Activated CD8-positive, alpha-beta T cell treated with anti-CD3 and anti-CD28 coated beads, Interleukin-2, amount 10 ng/mL, durations not matched to agents 7 days and 5 days (primary cell): Measurements from ENCODE around the gene SLIT3. TPM values are rescaled to one million over a fixed set of nuclear protein-coding genes. Genes with fewer than 3 reads are reported as not detected.

Experiments
- ATAC-seq: fragments of 150-1000 bp; cut with Tn5 transposase; one replicate; pipeline ENCODE4 v1.10.0; 2021; ENCODE audit warnings: moderate library complexity
- CTCF ChIA-PET: fragments of 350-600 bp; sonication (Branson Sonifier 250); formaldehyde crosslinking; loops from one replicate; lab custom pipeline; 2021; ENCODE audit warnings: antibody characterized with exemption; lab: Charles Lee
- POLR2A ChIA-PET: fragments of 350-600 bp; sonication (Branson Sonifier 250); formaldehyde crosslinking; loops from one replicate; lab custom pipeline; 2021; ENCODE audit warnings: antibody characterized with exemption; lab: Charles Lee
- DNase-seq: peaks from one replicate; pipeline ENCODE4 v3.0.0-alpha.2; 2020
- H3K27ac Mint-ChIP-seq: one replicate; pipeline ENCODE4 v1.8.0; 2021; ENCODE audit warnings: mild to moderate bottlenecking, mixed read lengths
- H3K27me3 Mint-ChIP-seq: one replicate; pipeline ENCODE4 v1.8.0; 2021; ENCODE audit warnings: low read depth, mixed read lengths
- H3K36me3 Mint-ChIP-seq: one replicate; pipeline ENCODE4 v1.8.0; 2021; ENCODE audit warnings: low read depth, mixed read lengths
- H3K4me1 Mint-ChIP-seq: one replicate; pipeline ENCODE4 v1.8.0; 2021; ENCODE audit warnings: low read depth, mixed read lengths
- H3K4me3 Mint-ChIP-seq: one replicate; pipeline ENCODE4 v1.8.0; 2021; ENCODE audit warnings: mild to moderate bottlenecking, mixed read lengths
- H3K9me3 Mint-ChIP-seq: one replicate; pipeline ENCODE4 v1.8.0; 2022; ENCODE audit warnings: mixed read lengths; ENCODE audit not compliant: insufficient read depth
- total RNA-seq, 2 experiments: library from RNA; stranded (reverse); gene quantifications; one replicate each; pipeline ENCODE4 v1.2.3, GENCODE V29; 2021

Gene SLIT3
- total RNA-seq, 2 experiments from 2014 or later = not detected

DNA sequence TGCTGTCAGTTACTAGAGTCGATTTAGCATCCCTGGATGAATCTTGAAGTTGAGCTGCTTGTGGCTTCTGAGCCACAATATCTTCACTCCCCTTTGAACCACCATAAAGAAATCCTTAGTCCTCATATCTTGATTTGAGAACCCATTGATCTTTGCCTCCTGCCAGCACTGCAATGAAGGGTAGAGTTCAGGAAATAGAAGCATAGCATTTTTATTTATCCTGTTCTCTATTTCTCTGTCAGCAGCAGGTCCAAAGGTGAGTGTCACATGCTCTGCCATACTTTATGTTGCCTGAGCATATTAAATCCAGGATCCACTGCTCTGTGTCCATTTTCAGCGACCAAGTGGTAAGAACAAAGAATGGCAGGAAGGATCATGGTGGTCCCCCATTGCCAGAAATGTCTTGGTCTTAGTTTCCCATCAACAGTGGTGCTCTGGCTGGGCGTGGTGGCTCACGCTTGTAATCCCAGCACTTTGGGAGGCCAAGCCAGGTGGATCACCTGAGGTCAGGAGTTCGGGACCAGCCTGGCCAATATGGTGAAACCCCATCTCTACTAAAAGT is 641.6 kb downstream of the SLIT3 start:
- Mint-ChIP-seq H3K9me3 (no peaks in the 10 kb centered on the region), H3K27me3 (peaks cover 4% of the 10 kb centered on the region), H3K36me3 (no peaks in the 10 kb centered on the region), H3K4me3 (no peak overlapping the region), H3K27ac (no peak overlapping the region), H3K4me1 (no peaks in the 10 kb centered on the region)
- ATAC-seq = no peak
- CTCF ChIA-PET = no interaction called here
- DNase-seq = no peak
- POLR2A ChIA-PET = no interaction called here

DNA sequence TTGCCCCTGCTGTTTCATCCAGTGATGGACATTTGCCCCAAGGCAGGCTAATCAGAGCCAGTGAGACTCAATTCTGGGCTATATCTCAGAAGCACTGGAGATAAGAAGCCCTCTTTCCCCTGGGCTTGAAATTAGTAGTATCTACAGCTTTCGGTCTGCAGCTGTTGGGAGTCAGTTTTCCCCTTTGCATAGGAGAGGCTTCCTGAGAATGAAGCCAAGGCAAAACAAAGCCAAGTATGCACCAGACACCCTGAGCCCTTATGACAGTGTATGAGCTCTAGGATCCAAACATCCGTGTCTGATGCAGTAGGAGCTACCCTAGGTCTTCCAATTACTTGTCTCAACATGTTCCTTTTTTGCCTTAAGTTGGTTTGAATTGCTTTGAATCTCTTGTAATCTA is 642.5 kb downstream of the SLIT3 start:
- CTCF ChIA-PET = no interaction called here

DNA sequence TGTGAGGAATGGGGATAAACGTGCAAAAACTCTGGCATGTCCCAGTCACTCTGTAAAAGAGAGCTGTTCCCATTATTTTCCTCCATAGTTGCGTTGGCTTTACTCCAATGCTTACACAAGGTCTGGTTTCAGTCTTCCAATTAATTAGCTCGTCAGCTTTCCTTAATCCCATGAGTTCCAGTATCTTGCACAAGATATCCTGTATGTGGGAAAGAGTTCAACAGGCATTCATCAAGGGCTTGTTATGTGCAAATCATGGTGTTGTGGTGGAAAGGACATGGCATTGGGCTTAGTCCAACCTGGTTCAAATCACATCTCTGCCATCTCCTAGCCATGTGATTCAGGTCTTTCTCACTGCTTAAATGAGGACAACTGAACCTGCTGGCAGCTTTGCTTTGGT is 644.3 kb downstream of the SLIT3 start:
- Mint-ChIP-seq H3K4me1 (no peaks in the 10 kb centered on the region), H3K27me3 (no peaks in the 10 kb centered on the region), H3K9me3 (no peaks in the 10 kb centered on the region), H3K27ac (no peak overlapping the region), H3K4me3 (no peak overlapping the region), H3K36me3 (no peaks in the 10 kb centered on the region)
- ATAC-seq (no peak), DNase-seq (no peak)
- POLR2A ChIA-PET = no interaction called here
- CTCF ChIA-PET = interaction anchor here (1.0 kb wide), 1 partner anchor 23 kb away, joined by 3 read pairs; no protein-coding TSS in a partner anchor

More for the DNA sequence above, 642.5 kb downstream of the SLIT3 start:
- ATAC-seq (no peak), DNase-seq (no peak)
- H3K4me1 Mint-ChIP-seq = no peaks in the 10 kb centered on the region
- H3K36me3 Mint-ChIP-seq = no peaks in the 10 kb centered on the region
- no peaks in the 10 kb centered on the region for H3K9me3 Mint-ChIP-seq
- H3K27me3 Mint-ChIP-seq = peaks cover 4% of the 10 kb centered on the region
- POLR2A ChIA-PET = no interaction called here
- no peak overlapping the region for H3K27ac Mint-ChIP-seq
- H3K4me3 Mint-ChIP-seq = no peak overlapping the region

DNA sequence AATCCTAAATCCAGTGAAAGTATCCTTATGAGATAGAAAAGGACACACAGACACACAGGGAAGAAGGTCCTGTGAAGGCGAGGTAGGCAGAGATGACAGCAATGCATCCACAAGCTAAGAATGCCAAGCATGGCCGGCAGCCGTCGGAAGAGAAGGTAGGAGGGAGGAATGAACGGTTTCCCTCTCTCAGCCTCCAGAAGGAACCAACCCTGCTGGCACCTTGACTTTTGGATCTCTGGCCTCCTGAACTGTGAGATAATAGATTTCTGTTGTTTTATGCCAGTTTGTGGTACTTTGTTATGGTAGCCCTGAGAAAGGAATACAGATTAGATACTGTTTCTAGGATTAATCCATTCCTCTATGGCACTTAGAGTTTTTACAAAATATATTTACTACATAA is 645.6 kb downstream of the SLIT3 start:
- no peaks in the 10 kb centered on the region for H3K4me1 Mint-ChIP-seq
- POLR2A ChIA-PET = no interaction called here
- no peak for DNase-seq
- H3K27me3 Mint-ChIP-seq = peaks cover 4% of the 10 kb centered on the region
- H3K36me3 Mint-ChIP-seq = no peaks in the 10 kb centered on the region
- H3K9me3 Mint-ChIP-seq = no peaks in the 10 kb centered on the region
- no peak for ATAC-seq
- CTCF ChIA-PET = no interaction called here
- H3K27ac Mint-ChIP-seq = no peak overlapping the region
- no peak overlapping the region for H3K4me3 Mint-ChIP-seq

DNA sequence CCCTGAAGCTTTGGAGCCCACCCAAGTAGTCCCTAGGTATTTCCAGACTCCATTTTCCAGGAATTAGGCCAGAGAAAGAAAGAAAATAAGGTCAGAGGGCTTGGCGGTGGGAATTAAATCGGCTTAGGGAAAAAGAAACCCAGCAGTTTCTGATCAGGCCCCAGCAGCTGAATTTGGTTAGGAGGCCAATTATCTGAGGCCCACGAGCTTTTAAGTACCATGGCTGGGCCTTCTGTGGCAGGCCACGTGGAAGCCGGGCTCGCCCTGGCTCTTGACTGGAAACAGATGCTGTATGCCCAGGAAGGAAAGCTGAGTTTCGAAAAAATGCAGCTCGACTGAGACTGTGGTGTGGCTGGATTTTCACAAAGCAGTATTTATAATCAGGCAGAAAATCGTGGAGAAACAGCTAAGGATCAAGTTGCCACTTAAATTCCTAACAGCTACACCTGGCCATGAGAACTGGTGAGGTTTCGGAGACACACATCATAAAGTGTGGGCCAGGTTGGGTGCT is 646.7 kb downstream of the SLIT3 start:
- H3K9me3 Mint-ChIP-seq = no peaks in the 10 kb centered on the region

DNA sequence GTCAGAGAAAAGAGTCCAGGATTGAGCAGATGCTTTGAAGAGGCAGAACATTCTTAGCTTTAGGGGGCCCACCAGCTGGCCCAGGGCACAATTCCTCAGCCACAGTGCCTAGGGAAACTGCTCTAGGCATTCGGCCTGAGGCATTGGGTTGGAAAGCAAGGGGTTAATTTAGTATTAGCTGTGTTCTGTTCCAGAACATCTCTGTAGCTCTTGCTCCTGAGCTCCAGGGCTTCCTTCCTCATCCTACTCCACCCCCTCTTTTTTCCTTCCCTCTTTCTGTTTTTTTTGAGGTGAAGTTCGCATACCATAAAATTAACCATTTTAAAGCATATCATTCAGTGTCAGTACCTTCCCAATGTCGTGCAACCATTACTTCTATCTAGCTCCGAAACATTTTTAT is 647.3 kb downstream of the SLIT3 start:
- Mint-ChIP-seq H3K9me3 (no peaks in the 10 kb centered on the region), H3K36me3 (no peaks in the 10 kb centered on the region), H3K4me1 (no peaks in the 10 kb centered on the region), H3K27ac (no peak overlapping the region), H3K4me3 (no peak overlapping the region), H3K27me3 (peaks cover 7% of the 10 kb centered on the region)
- ATAC-seq = no peak
- DNase-seq = no peak
- CTCF ChIA-PET = no interaction called here
- POLR2A ChIA-PET = no interaction called here

More for the DNA sequence above, 646.7 kb downstream of the SLIT3 start:
- no peak for DNase-seq
- ATAC-seq = no peak
- no peak overlapping the region for H3K4me3 Mint-ChIP-seq
- ChIA-PET POLR2A (no interaction called here), CTCF (no interaction called here)
- H3K36me3 Mint-ChIP-seq = no peaks in the 10 kb centered on the region
- no peaks in the 10 kb centered on the region for H3K4me1 Mint-ChIP-seq
- peaks cover 7% of the 10 kb centered on the region for H3K27me3 Mint-ChIP-seq
- H3K27ac Mint-ChIP-seq = no peak overlapping the region

DNA sequence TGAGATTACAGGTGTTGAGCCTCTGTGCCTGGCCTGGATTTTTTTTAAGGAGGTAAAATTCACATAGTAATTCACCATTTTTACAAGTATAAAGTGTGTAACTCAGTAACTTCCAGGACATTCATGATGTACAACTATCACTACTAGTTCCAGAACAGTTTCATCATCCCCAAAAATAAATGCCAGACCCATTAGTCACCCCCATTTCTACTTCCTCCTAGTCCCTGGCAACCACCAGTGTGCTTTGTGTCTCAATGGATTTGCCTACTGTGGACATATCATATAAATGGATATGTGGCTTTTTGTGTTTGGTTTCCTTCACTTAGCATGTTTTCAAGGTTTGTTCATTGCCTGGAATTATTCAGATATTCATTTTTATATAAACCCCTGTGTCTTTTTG is 649.3 kb downstream of the SLIT3 start:
- Mint-ChIP-seq H3K4me3 (no peak overlapping the region), H3K27ac (no peak overlapping the region), H3K27me3 (peaks cover 7% of the 10 kb centered on the region), H3K36me3 (no peaks in the 10 kb centered on the region), H3K9me3 (no peaks in the 10 kb centered on the region), H3K4me1 (no peaks in the 10 kb centered on the region)
- POLR2A ChIA-PET = no interaction called here
- no peak for DNase-seq
- CTCF ChIA-PET = no interaction called here
- no peak for ATAC-seq

DNA sequence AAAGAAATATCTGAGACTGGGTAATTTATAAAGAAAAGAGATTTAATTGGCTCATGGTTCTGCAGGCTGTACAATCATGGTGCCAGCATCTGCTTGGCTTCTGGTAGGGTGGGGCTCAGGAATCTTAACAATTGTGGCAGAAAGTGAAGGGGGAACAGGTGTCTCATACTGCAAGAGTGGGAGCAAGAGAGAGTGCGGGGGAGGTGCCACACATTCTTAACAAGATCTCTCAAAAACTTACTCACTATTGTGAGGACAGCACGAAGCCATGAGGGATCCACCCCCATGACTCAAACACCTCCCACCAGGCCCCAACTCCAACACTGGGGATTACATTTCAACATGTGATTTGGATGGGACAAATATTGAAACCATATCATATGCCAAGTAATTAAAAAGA is 651.6 kb downstream of the SLIT3 start:
- Mint-ChIP-seq H3K27ac (no peak overlapping the region), H3K27me3 (peaks cover 7% of the 10 kb centered on the region), H3K4me3 (no peak overlapping the region), H3K9me3 (no peaks in the 10 kb centered on the region), H3K4me1 (no peaks in the 10 kb centered on the region), H3K36me3 (no peaks in the 10 kb centered on the region)
- CTCF ChIA-PET = no interaction called here
- DNase-seq = no peak
- POLR2A ChIA-PET = no interaction called here
- no peak for ATAC-seq

DNA sequence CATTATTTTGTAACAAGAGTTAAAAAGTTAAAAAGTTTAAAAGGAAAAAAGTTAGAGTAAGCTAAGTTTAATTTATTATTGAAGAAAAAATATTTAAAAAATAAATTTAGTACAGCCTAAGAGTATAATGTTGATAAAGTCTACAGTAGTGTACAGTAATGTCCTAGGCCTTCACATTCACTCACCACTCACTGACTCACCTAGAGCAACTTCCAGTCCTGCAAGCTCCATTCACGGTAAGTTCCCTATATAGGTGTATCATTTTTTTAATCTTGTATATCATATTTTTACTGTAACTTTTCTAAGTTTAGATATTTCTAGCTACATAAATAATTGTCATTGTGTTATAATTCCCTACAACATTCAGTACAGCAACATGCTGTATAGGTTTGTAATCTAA is 652.4 kb downstream of the SLIT3 start:
- Mint-ChIP-seq H3K36me3 (no peaks in the 10 kb centered on the region), H3K27me3 (peaks cover 7% of the 10 kb centered on the region), H3K9me3 (no peaks in the 10 kb centered on the region), H3K27ac (no peak overlapping the region), H3K4me1 (no peaks in the 10 kb centered on the region), H3K4me3 (no peak overlapping the region)
- DNase-seq (no peak), ATAC-seq (no peak)
- POLR2A ChIA-PET = no interaction called here
- CTCF ChIA-PET = no interaction called here

DNA sequence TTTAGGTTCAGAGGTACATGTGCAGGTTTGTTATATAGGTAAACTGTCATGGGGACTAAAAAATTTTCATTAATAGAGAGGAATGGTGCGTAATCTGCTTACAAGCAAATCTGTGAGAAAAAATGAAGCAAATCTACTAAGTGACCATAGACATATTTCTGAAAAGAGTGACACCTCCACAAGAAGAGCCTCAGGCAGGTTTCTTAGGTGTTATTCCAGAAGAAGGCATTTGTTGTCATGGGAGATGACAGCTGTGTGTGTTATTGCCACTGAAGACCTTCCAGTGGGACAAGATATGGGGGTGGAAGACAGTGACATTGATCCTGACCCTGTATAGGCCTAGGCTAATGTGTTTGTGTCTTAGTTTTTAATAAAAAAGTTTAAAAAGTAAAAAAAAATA is 652.9 kb downstream of the SLIT3 start:
- no peak overlapping the region for H3K4me3 Mint-ChIP-seq
- H3K36me3 Mint-ChIP-seq = no peaks in the 10 kb centered on the region
- ChIA-PET CTCF (no interaction called here), POLR2A (no interaction called here)
- H3K27me3 Mint-ChIP-seq = peaks cover 7% of the 10 kb centered on the region
- H3K9me3 Mint-ChIP-seq = no peaks in the 10 kb centered on the region
- H3K4me1 Mint-ChIP-seq = no peaks in the 10 kb centered on the region
- no peak overlapping the region for H3K27ac Mint-ChIP-seq
- DNase-seq = no peak
- ATAC-seq = no peak

DNA sequence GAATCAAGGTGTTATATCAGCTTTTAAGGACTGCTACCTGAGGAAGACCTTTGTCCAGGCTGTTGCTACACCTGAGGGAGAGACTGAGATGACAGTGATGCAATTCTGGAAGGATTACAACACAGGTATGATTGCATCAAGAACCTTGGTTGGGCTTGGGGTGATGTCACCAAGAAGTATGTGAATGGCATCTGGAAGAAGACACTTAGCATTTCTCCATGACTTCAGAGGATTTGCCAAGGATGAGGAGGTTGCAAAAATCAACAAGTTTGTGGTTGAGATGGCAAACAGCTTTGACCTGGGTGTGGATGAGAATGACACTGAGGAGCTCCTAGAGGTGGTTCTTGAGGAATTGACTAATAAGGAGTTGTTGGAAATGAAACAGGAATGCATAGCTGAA is 653.9 kb downstream of the SLIT3 start:
- Mint-ChIP-seq H3K36me3 (no peaks in the 10 kb centered on the region), H3K4me3 (no peak overlapping the region), H3K4me1 (no peaks in the 10 kb centered on the region), H3K9me3 (no peaks in the 10 kb centered on the region), H3K27ac (no peak overlapping the region), H3K27me3 (peaks cover 7% of the 10 kb centered on the region)
- POLR2A ChIA-PET = no interaction called here
- ATAC-seq = no peak
- CTCF ChIA-PET = no interaction called here
- no peak for DNase-seq

DNA sequence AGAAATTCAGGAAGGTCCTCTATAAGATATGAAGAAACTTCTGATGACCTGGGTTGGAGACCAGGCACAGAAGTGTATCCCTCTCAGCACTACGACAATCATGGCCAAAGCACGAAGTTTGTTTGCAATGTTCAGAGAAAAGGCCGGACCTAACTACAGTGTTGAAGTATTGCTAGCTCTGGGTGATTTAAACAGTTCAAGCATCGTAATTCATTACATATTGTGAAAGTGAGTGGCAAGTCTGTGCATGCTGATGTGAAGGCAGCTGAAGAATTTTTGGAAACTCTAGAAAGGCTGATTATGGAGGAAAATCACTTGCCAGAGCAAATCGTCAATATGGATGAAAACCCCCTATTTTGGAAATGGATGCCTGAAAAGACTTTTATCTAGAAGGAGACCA is 654.6 kb downstream of the SLIT3 start:
- H3K9me3 Mint-ChIP-seq = no peaks in the 10 kb centered on the region
- H3K4me3 Mint-ChIP-seq = no peak overlapping the region
- ChIA-PET CTCF (no interaction called here), POLR2A (no interaction called here)
- H3K4me1 Mint-ChIP-seq = no peaks in the 10 kb centered on the region
- H3K27me3 Mint-ChIP-seq = peaks cover 7% of the 10 kb centered on the region
- H3K36me3 Mint-ChIP-seq = no peaks in the 10 kb centered on the region
- H3K27ac Mint-ChIP-seq = no peak overlapping the region
- ATAC-seq (no peak), DNase-seq (no peak)

DNA sequence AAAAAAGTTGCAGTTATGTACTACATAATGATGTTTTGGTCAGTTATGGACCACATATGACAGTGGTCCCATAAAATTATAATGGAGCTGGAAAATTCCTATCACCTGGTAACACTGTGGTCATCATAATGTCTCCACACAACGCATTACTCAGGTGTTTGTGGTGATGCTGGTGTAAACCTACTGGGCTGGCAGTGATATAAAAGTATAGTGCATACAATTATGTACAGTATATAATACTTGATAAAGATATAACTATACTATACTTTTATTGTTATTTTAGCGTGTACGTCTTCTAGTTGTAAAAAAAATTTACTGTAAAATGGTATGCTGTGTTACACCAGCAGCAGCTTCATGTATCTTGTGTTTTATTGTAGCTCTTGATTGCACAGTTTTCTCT is 655.7 kb downstream of the SLIT3 start:
- H3K4me3 Mint-ChIP-seq = no peak overlapping the region
- no peak overlapping the region for H3K27ac Mint-ChIP-seq
- ATAC-seq = no peak
- H3K36me3 Mint-ChIP-seq = no peaks in the 10 kb centered on the region
- DNase-seq = no peak
- ChIA-PET POLR2A (no interaction called here), CTCF (no interaction called here)
- H3K27me3 Mint-ChIP-seq = peaks cover 2% of the 10 kb centered on the region
- H3K9me3 Mint-ChIP-seq = no peaks in the 10 kb centered on the region
- H3K4me1 Mint-ChIP-seq = no peaks in the 10 kb centered on the region
